ENCODE results near the gene CORO2B. TPM values are rescaled to one million over a fixed set of nuclear protein-coding genes. Genes with fewer than 3 reads are reported as not detected.

The CORO2B gene
- total RNA-seq, 1 experiment from 2014 or later, result 3.8 TPM

DNA sequence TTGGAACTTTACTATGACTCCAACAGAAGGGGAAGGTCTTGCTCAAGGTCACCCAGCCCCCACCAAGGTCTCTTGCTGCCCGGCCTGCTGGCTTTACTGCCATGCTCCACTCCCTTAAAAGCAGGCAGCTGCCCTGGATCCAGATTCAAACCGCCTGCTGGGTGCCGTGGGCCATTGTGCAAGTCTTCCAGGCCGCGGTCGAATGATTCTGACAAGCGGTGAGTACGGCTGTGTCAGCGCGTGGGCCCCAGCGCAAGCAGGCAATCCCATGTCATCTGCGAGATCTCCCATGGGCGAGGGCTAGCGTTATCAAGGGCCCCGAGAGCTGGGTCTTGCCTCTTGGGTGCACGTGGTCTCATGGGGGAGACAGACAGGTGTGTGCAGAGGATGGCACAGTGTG, 37.6 kb downstream of the CORO2B start:
- Histone ChIP-seq H3K9me3 (ENCODE audit: low read depth, low read length, poor library complexity, severe bottlenecking) (no peaks in the 10 kb centered on the region), H3K4me1 (ENCODE audit: insufficient read depth, low read length, poor library complexity, severe bottlenecking) (peaks cover 38% of the 10 kb centered on the region), H3K36me3 (ENCODE audit: insufficient read depth, low read length, poor library complexity, severe bottlenecking) (no peaks in the 10 kb centered on the region), H3K27me3 (replicated peaks; ENCODE audit: insufficient read depth, low read depth, low read length, poor library complexity) (no peaks in the 10 kb centered on the region), H3K4me3 (ENCODE audit: low read depth, low read length, poor library complexity, severe bottlenecking) (no peak overlapping the region), H3K27ac (ENCODE audit: low read depth, low read length, poor library complexity, severe bottlenecking) (no peak overlapping the region)
- ChIA-PET CTCF (interaction anchor here (0.6 kb wide), 1 partner anchor 57 kb away, joined by 8 read pairs; no protein-coding TSS in a partner anchor), POLR2A (ENCODE audit: low non-redundant PET) (no interaction called here)
- no peak for DNase-seq (ENCODE audit: low spot score)
- TF ChIP-seq EZH2 (IDR thresholded peaks at IDR 0.05; ENCODE audit: borderline replicate concordance, low read depth, low read length, poor library complexity, severe bottlenecking), result no peak
- TF ChIP-seq, protein P1, sequence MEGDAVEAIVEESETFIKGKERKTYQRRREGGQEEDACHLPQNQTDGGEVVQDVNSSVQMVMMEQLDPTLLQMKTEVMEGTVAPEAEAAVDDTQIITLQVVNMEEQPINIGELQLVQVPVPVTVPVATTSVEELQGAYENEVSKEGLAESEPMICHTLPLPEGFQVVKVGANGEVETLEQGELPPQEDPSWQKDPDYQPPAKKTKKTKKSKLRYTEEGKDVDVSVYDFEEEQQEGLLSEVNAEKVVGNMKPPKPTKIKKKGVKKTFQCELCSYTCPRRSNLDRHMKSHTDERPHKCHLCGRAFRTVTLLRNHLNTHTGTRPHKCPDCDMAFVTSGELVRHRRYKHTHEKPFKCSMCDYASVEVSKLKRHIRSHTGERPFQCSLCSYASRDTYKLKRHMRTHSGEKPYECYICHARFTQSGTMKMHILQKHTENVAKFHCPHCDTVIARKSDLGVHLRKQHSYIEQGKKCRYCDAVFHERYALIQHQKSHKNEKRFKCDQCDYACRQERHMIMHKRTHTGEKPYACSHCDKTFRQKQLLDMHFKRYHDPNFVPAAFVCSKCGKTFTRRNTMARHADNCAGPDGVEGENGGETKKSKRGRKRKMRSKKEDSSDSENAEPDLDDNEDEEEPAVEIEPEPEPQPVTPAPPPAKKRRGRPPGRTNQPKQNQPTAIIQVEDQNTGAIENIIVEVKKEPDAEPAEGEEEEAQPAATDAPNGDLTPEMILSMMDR (conservative IDR thresholded peaks at IDR 0.05; ENCODE audit: low read depth, low read length), result no peak
- intact Hi-C loops (cut with micrococcal nuclease; ENCODE audit: unreplicated experiment), result no loop called here
- BruUV-seq (replicated peaks), result no TSS peak

- no peak for DNase-seq (ENCODE audit: low spot score)
Measured at GRCh38 chr15:68617001-68617400, 38.2 kb downstream of the CORO2B start.

GRCh38 chr15:68617777-68618176, 39.0 kb downstream of the CORO2B start:
- CTCF ChIA-PET, result no interaction called here

More at GRCh38 chr15:68617001-68617400, 38.2 kb downstream of the CORO2B start:
- ChIA-PET CTCF (no interaction called here), POLR2A (ENCODE audit: low non-redundant PET) (no interaction called here)
- BruUV-seq (replicated peaks), result no TSS peak
- Histone ChIP-seq H3K9me3 (ENCODE audit: low read depth, low read length, poor library complexity, severe bottlenecking) (no peaks in the 10 kb centered on the region), H3K27me3 (replicated peaks; ENCODE audit: insufficient read depth, low read depth, low read length, poor library complexity) (no peaks in the 10 kb centered on the region), H3K36me3 (ENCODE audit: insufficient read depth, low read length, poor library complexity, severe bottlenecking) (no peaks in the 10 kb centered on the region), H3K27ac (ENCODE audit: low read depth, low read length, poor library complexity, severe bottlenecking) (no peak overlapping the region), H3K4me3 (ENCODE audit: low read depth, low read length, poor library complexity, severe bottlenecking) (no peak overlapping the region), H3K4me1 (ENCODE audit: insufficient read depth, low read length, poor library complexity, severe bottlenecking) (peaks cover 44% of the 10 kb centered on the region)
- TF ChIP-seq, protein P1 (conservative IDR thresholded peaks at IDR 0.05; ENCODE audit: low read depth, low read length), result no peak
- TF ChIP-seq EZH2 (IDR thresholded peaks at IDR 0.05; ENCODE audit: borderline replicate concordance, low read depth, low read length, poor library complexity, severe bottlenecking), result no peak
- intact Hi-C loops (cut with micrococcal nuclease; ENCODE audit: unreplicated experiment), result no loop called here

More at GRCh38 chr15:68617777-68618176, 39.0 kb downstream of the CORO2B start:
- DNase-seq (ENCODE audit: low spot score), result no peak
- no peaks in the 10 kb centered on the region for H3K27me3 ChIP-seq (replicated peaks; ENCODE audit: insufficient read depth, low read depth, low read length, poor library complexity)
- BruUV-seq (replicated peaks), result no TSS peak
- no peak overlapping the region for H3K4me3 ChIP-seq (ENCODE audit: low read depth, low read length, poor library complexity, severe bottlenecking)
- H3K4me1 ChIP-seq (ENCODE audit: insufficient read depth, low read length, poor library complexity, severe bottlenecking), result peaks cover 44% of the 10 kb centered on the region
- POLR2A ChIA-PET (ENCODE audit: low non-redundant PET), result no interaction called here
- no peaks in the 10 kb centered on the region for H3K9me3 ChIP-seq (ENCODE audit: low read depth, low read length, poor library complexity, severe bottlenecking)
- intact Hi-C loops (cut with micrococcal nuclease; ENCODE audit: unreplicated experiment), result no loop called here
- no peaks in the 10 kb centered on the region for H3K36me3 ChIP-seq (ENCODE audit: insufficient read depth, low read length, poor library complexity, severe bottlenecking)
- TF ChIP-seq, protein P1 (conservative IDR thresholded peaks at IDR 0.05; ENCODE audit: low read depth, low read length), result no peak
- no peak for TF ChIP-seq EZH2 (IDR thresholded peaks at IDR 0.05; ENCODE audit: borderline replicate concordance, low read depth, low read length, poor library complexity, severe bottlenecking)
- H3K27ac ChIP-seq (ENCODE audit: low read depth, low read length, poor library complexity, severe bottlenecking), result no peak overlapping the region

Data from A673 (cell line).